Natural killer cell treated with Interleukin-12 subunit alpha and Interleukin-12 subunit beta and Interleukin-15 and Interleukin-18, amount 100 ng/mL, for 72 hours (primary cell): ENCODE data around the gene KIAA1671. TPM values are rescaled to one million over a fixed set of nuclear protein-coding genes. Genes with fewer than 3 reads are reported as not detected.

Source experiments
- ATAC-seq, 2 donors: fragments of 150-1000 bp; cut with Tn5 transposase in 1 of 2; sonication (Bioruptor Pico), chemical (Tn5 transposase) in 1 of 2; 2 replicates each; pipeline ENCODE4 v1.10.0; 2021
- DNase-seq: peaks from one replicate; pipeline ENCODE4 v3.0.0; 2022; ENCODE audit warnings: low spot score
- H3K27ac Mint-ChIP-seq, 2 donors: 1 replicate in 1 of 2; 2 replicates in 1 of 2; pipeline ENCODE4 v1.8.0; 2022; ENCODE audit warnings: mixed read lengths in 2 of 2, mild to moderate bottlenecking in 1 of 2, moderate library complexity in 1 of 2
- H3K27me3 Mint-ChIP-seq, 2 donors: 1 replicate in 1 of 2; 2 replicates in 1 of 2; pipeline ENCODE4 v1.8.0; 2022; ENCODE audit warnings: mixed read lengths in 2 of 2
- H3K36me3 Mint-ChIP-seq: one replicate; pipeline ENCODE4 v1.8.0; 2022; ENCODE audit warnings: mixed read lengths
- H3K4me1 Mint-ChIP-seq, 2 donors: 1 replicate in 1 of 2; 2 replicates in 1 of 2; pipeline ENCODE4 v1.8.0; 2022; ENCODE audit warnings: low read depth in 2 of 2, mixed read lengths in 2 of 2, mild to moderate bottlenecking in 1 of 2
- H3K4me3 Mint-ChIP-seq: one replicate; pipeline ENCODE4 v1.8.0; 2022; ENCODE audit warnings: mixed read lengths
- H3K9me3 Mint-ChIP-seq: 2 replicates; pipeline ENCODE4 v1.8.0; 2022; ENCODE audit warnings: mixed read lengths
- total RNA-seq, 2 donors: library from RNA; stranded (reverse); gene quantifications; one replicate each; pipeline ENCODE4 v1.2.3, GENCODE V29; 2022

The KIAA1671 gene
- total RNA-seq, 2 donors from 2014 or later = 11.7 to 21.3 TPM

DNA sequence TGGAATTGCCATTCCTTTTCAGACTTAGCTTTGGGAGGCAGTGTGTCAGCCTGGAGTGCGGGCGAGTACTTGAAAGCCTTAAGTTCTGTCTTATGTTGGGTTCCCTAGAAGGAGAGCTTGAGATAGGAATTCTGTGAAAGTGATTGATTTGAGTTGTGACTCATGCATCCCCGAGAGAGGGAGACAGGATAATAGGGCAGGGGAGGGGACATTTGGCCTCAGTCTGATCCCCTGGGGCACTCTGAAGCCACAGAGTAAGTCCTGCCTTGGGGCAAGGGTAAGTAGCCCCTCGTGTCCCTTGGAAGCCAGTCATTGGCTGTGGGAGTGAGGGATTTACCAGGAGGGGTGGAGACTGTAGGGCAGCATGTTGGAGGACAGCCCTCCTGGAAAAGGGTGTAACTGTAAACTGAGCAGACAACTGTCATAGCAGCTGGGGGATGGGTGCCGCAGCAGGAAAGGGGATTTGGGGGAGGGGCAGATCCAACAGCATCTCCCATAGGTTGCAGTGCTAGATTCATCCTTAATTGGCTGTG, 44.0 kb downstream of the KIAA1671 start:
- Mint-ChIP-seq H3K4me3 (no peak overlapping the region), H3K36me3 (no peaks in the 10 kb centered on the region), H3K9me3 (no peaks in the 10 kb centered on the region), H3K4me1 (peaks cover 15 to 18% of the 10 kb centered on the region in 2 donors), H3K27ac (no peak overlapping the region), H3K27me3 (peaks cover 27 to 35% of the 10 kb centered on the region in 2 donors)
- DNase-seq (peak; percentile 37), ATAC-seq (no peak)

DNA sequence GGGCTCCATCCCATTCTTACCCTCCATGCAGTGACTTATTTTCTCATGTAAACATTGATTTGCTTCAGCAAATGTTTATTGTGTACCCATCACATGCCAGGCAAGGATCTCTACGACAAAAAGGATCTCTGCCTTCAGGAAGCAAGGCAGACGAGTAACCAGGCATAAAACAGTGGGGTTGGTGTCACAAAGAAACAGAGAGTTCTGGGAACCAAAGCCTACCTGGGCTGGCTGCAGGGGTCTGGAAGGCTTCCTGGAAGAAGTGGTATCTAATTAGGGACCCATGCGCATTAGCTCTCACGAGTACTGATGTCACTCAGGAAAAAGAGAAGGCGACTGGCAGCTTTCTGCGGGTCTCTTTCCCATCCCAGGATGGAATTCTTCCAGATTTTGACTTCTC, 44.5 kb downstream of the KIAA1671 start:
- DNase-seq (no peak), ATAC-seq (no peak)
- Mint-ChIP-seq H3K36me3 (no peaks in the 10 kb centered on the region), H3K27ac (no peak overlapping the region), H3K4me3 (no peak overlapping the region), H3K4me1 (peaks cover 16 to 19% of the 10 kb centered on the region in 2 donors), H3K9me3 (no peaks in the 10 kb centered on the region), H3K27me3 (peaks cover 27 to 35% of the 10 kb centered on the region in 2 donors)

GRCh38 chr22:25000686-25001085, 48.2 kb downstream of the KIAA1671 start:
- no peak overlapping the region for H3K4me3 Mint-ChIP-seq
- ATAC-seq = no peak
- no peak for DNase-seq
- H3K27ac Mint-ChIP-seq = no peak overlapping the region
- peaks cover 19% of the 10 kb centered on the region in 2 donors for H3K27me3 Mint-ChIP-seq
- no peaks in the 10 kb centered on the region for H3K9me3 Mint-ChIP-seq
- H3K4me1 Mint-ChIP-seq = peaks cover 6 to 18% of the 10 kb centered on the region in 2 donors
- no peaks in the 10 kb centered on the region for H3K36me3 Mint-ChIP-seq

GRCh38 chr22:25002241-25002985, 49.9 kb downstream of the KIAA1671 start:
- no peak for DNase-seq
- peak in 1 of 2 donors; percentile 66 for ATAC-seq
- no peak overlapping the region for H3K4me3 Mint-ChIP-seq

GRCh38 chr22:25006354-25006753, 53.8 kb downstream of the KIAA1671 start:
- H3K9me3 Mint-ChIP-seq = no peaks in the 10 kb centered on the region
- peaks cover 0 to 13% of the 10 kb centered on the region in 2 donors for H3K27me3 Mint-ChIP-seq
- H3K4me1 Mint-ChIP-seq = peaks cover 6 to 15% of the 10 kb centered on the region in 2 donors

More at GRCh38 chr22:25002241-25002985, 49.9 kb downstream of the KIAA1671 start:
- H3K9me3 Mint-ChIP-seq = no peaks in the 10 kb centered on the region
- H3K4me1 Mint-ChIP-seq = peaks cover 6 to 18% of the 10 kb centered on the region in 2 donors
- H3K27ac Mint-ChIP-seq = no peak overlapping the region
- no peaks in the 10 kb centered on the region for H3K36me3 Mint-ChIP-seq
- peaks cover 3 to 14% of the 10 kb centered on the region in 2 donors for H3K27me3 Mint-ChIP-seq

GRCh38 chr22:25007444-25008106, 55.1 kb downstream of the KIAA1671 start:
- no peak for DNase-seq
- Mint-ChIP-seq H3K4me3 (no peak overlapping the region), H3K36me3 (no peaks in the 10 kb centered on the region), H3K27ac (no peak overlapping the region), H3K27me3 (peaks cover under 1 to 12% of the 10 kb centered on the region in 2 donors), H3K4me1 (peaks cover 0 to 7% of the 10 kb centered on the region in 2 donors), H3K9me3 (no peaks in the 10 kb centered on the region)
- no peak for ATAC-seq

More at GRCh38 chr22:25006354-25006753, 53.8 kb downstream of the KIAA1671 start:
- H3K36me3 Mint-ChIP-seq = no peaks in the 10 kb centered on the region
- DNase-seq (no peak), ATAC-seq (no peak)
- no peak overlapping the region for H3K4me3 Mint-ChIP-seq
- H3K27ac Mint-ChIP-seq = no peak overlapping the region

DNA sequence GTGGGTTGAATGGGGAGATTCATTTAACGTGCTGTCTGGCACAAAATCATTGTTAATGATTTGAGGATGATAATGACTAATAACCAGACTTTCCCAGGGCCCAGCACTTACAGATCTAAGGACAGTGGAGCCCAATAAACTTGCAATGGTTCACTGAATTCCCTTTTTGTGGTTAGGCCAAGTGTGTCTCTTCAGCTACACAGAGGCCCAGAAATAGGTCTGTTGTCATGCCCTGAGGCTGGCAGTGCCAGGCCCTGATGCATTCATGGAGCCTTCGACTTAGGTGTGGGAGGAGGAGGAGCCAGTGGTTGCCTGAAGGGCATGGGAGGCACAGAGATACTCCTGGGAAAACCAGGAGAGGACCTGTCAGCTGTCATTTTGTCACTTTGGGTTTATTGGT, 56.1 kb downstream of the KIAA1671 start:
- Mint-ChIP-seq H3K4me1 (peaks cover 0 to 3% of the 10 kb centered on the region in 2 donors), H3K27me3 (peaks cover 9 to 17% of the 10 kb centered on the region in 2 donors), H3K27ac (no peak overlapping the region), H3K9me3 (no peaks in the 10 kb centered on the region), H3K4me3 (no peak overlapping the region), H3K36me3 (no peaks in the 10 kb centered on the region)
- no peak for DNase-seq
- ATAC-seq = no peak

DNA sequence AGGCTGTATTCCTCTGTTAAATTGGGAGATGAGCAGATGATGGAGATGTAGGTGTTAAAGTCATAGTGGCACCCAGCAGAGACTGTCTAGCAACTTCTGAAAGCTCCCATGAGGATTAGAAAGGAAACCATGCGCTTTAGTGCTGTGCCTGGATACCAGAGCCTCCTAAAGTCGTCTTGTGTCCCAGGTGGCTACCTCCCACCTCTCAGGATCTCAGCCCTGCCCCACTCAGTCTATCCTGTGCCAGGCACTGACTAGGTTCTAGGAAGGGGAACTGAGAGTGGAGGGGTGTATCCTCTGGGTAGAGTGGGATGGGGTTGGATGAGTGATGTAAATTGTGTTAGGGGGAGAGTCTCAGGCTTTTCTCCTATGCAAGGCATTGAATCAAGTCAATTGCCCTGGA, 60.2 kb downstream of the KIAA1671 start:
- Mint-ChIP-seq H3K4me3 (no peak overlapping the region), H3K36me3 (no peaks in the 10 kb centered on the region), H3K27me3 (peaks cover 9 to 11% of the 10 kb centered on the region in 2 donors), H3K9me3 (no peaks in the 10 kb centered on the region), H3K4me1 (no peaks in the 10 kb centered on the region), H3K27ac (no peak overlapping the region)
- ATAC-seq = no peak
- no peak for DNase-seq

GRCh38 chr22:25013607-25014006, 61.1 kb downstream of the KIAA1671 start:
- no peak overlapping the region for H3K27ac Mint-ChIP-seq
- H3K4me1 Mint-ChIP-seq = no peaks in the 10 kb centered on the region
- H3K36me3 Mint-ChIP-seq = no peaks in the 10 kb centered on the region
- H3K9me3 Mint-ChIP-seq = no peaks in the 10 kb centered on the region
- DNase-seq = no peak
- no peak for ATAC-seq
- H3K27me3 Mint-ChIP-seq = peaks cover 14 to 15% of the 10 kb centered on the region in 2 donors
- H3K4me3 Mint-ChIP-seq = no peak overlapping the region

- Mint-ChIP-seq H3K27me3 (peaks cover 16 to 26% of the 10 kb centered on the region in 2 donors), H3K36me3 (no peaks in the 10 kb centered on the region), H3K9me3 (no peaks in the 10 kb centered on the region), H3K4me1 (no peaks in the 10 kb centered on the region), H3K27ac (no peak overlapping the region), H3K4me3 (no peak overlapping the region)
- DNase-seq = no peak
- ATAC-seq = no peak
Observed at GRCh38 chr22:25014896-25015755, 62.6 kb downstream of the KIAA1671 start.

GRCh38 chr22:25016311-25016710, 63.8 kb downstream of the KIAA1671 start:
- Mint-ChIP-seq H3K27ac (no peak overlapping the region), H3K9me3 (no peaks in the 10 kb centered on the region), H3K27me3 (peaks cover 24 to 35% of the 10 kb centered on the region in 2 donors), H3K4me3 (no peak overlapping the region), H3K4me1 (no peaks in the 10 kb centered on the region), H3K36me3 (no peaks in the 10 kb centered on the region)
- no peak for DNase-seq
- ATAC-seq = no peak

- Mint-ChIP-seq H3K4me1 (no peaks in the 10 kb centered on the region), H3K36me3 (no peaks in the 10 kb centered on the region), H3K9me3 (no peaks in the 10 kb centered on the region), H3K4me3 (no peak overlapping the region), H3K27ac (no peak overlapping the region), H3K27me3 (peaks cover 29 to 30% of the 10 kb centered on the region in 2 donors)
- no peak for ATAC-seq
- DNase-seq = no peak
Observed at GRCh38 chr22:25018009-25018408, 65.5 kb downstream of the KIAA1671 start.

DNA sequence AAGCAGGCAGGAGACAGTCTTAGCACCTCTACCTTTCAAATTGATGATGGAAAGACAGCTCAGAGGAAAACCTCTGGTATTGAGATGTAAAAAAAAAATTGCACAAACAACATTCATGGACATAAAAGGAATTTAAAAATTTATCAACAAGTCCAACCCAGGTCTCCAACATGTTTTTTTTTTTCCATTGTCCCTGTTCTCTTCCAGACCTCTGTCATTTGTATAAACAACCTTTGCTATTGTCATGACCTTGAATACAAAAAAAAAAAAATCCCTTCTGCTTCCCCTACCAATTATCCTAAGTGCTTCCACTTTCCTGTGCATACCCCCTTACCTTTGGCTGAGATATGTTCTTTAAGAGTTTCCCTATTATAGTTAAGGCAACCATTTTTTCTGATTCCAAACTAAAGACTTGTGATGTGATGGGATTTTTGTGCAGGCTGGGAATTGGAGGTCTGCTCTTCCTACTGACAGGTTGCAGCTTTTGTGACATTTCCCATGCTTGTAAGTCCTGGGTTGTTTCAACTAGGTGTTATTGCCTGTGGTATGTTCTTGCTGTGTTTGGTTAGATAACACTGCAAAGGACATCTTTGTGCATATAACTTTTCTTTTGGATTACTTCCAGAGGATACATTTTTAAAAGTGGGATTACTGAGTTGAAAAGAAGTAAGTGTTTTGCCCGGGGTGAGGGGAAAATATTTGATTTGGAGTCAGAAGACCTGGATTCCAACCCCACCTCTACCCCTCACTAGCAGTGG, 67.1 kb downstream of the KIAA1671 start:
- DNase-seq (no peak), ATAC-seq (no peak)
- Mint-ChIP-seq H3K36me3 (no peaks in the 10 kb centered on the region), H3K9me3 (no peaks in the 10 kb centered on the region), H3K27ac (no peak overlapping the region), H3K4me3 (no peak overlapping the region), H3K27me3 (peaks cover 26 to 32% of the 10 kb centered on the region in 2 donors), H3K4me1 (no peaks in the 10 kb centered on the region)
